Measurements from ENCODE around the gene ZIM2.

Gene ZIM2

GRCh38 chr19:56831255-56831654 lies 9.3 kb downstream of the ZIM2 start:
- H3K27me3 Mint-ChIP-seq = peaks cover 2% of the 10 kb centered on the region
- H3K9me3 Mint-ChIP-seq = peaks cover 44% of the 10 kb centered on the region
- H3K27ac Mint-ChIP-seq = no peak overlapping the region
- H3K36me3 Mint-ChIP-seq = peaks cover 7% of the 10 kb centered on the region
- no peak overlapping the region for H3K4me3 Mint-ChIP-seq
- H3K4me1 Mint-ChIP-seq = no peaks in the 10 kb centered on the region

- Mint-ChIP-seq H3K27ac (no peak overlapping the region), H3K27me3 (no peaks in the 10 kb centered on the region), H3K4me1 (no peaks in the 10 kb centered on the region), H3K9me3 (peaks cover 31% of the 10 kb centered on the region), H3K36me3 (peaks cover 2% of the 10 kb centered on the region), H3K4me3 (no peak overlapping the region)
Observed at GRCh38 chr19:56829596-56829995, 10.9 kb downstream of the ZIM2 start.

GRCh38 chr19:56827708-56828107 lies 12.8 kb downstream of the ZIM2 start:
- Mint-ChIP-seq H3K27me3 (no peaks in the 10 kb centered on the region), H3K36me3 (no peaks in the 10 kb centered on the region), H3K4me1 (no peaks in the 10 kb centered on the region), H3K4me3 (no peak overlapping the region), H3K27ac (no peak overlapping the region), H3K9me3 (peaks cover 24% of the 10 kb centered on the region)

- Mint-ChIP-seq H3K27me3 (no peaks in the 10 kb centered on the region), H3K4me3 (no peak overlapping the region), H3K9me3 (peaks cover 39% of the 10 kb centered on the region), H3K36me3 (no peaks in the 10 kb centered on the region), H3K4me1 (no peaks in the 10 kb centered on the region), H3K27ac (no peak overlapping the region)
Observed at GRCh38 chr19:56823956-56824355, 16.6 kb downstream of the ZIM2 start.

GRCh38 chr19:56823417-56823816 lies 17.1 kb downstream of the ZIM2 start:
- no peaks in the 10 kb centered on the region for H3K36me3 Mint-ChIP-seq
- H3K27me3 Mint-ChIP-seq = no peaks in the 10 kb centered on the region
- H3K4me3 Mint-ChIP-seq = no peak overlapping the region
- H3K27ac Mint-ChIP-seq = no peak overlapping the region
- no peaks in the 10 kb centered on the region for H3K4me1 Mint-ChIP-seq
- H3K9me3 Mint-ChIP-seq = peaks cover 43% of the 10 kb centered on the region

- Mint-ChIP-seq H3K9me3 (peaks cover 45% of the 10 kb centered on the region), H3K4me1 (no peaks in the 10 kb centered on the region)
Observed at GRCh38 chr19:56822755-56823154, 17.8 kb downstream of the ZIM2 start.

GRCh38 chr19:56821675-56822074 lies 18.9 kb downstream of the ZIM2 start:
- H3K9me3 Mint-ChIP-seq = peaks cover 43% of the 10 kb centered on the region
- peaks cover 3% of the 10 kb centered on the region for H3K36me3 Mint-ChIP-seq
- no peak overlapping the region for H3K4me3 Mint-ChIP-seq
- no peaks in the 10 kb centered on the region for H3K27me3 Mint-ChIP-seq
- H3K4me1 Mint-ChIP-seq = no peaks in the 10 kb centered on the region
- no peak overlapping the region for H3K27ac Mint-ChIP-seq

More at GRCh38 chr19:56822755-56823154, 17.8 kb downstream of the ZIM2 start:
- Mint-ChIP-seq H3K36me3 (peaks cover 3% of the 10 kb centered on the region), H3K27ac (no peak overlapping the region), H3K4me3 (no peak overlapping the region), H3K27me3 (no peaks in the 10 kb centered on the region)

- Mint-ChIP-seq H3K27ac (no peak overlapping the region), H3K4me3 (no peak overlapping the region), H3K4me1 (no peaks in the 10 kb centered on the region), H3K27me3 (no peaks in the 10 kb centered on the region), H3K9me3 (peaks cover 43% of the 10 kb centered on the region), H3K36me3 (peaks cover 3% of the 10 kb centered on the region)
Observed at GRCh38 chr19:56821209-56821608, 19.3 kb downstream of the ZIM2 start.

- Mint-ChIP-seq H3K27me3 (no peaks in the 10 kb centered on the region), H3K36me3 (peaks cover 3% of the 10 kb centered on the region), H3K9me3 (peaks cover 43% of the 10 kb centered on the region), H3K27ac (no peak overlapping the region), H3K4me3 (no peak overlapping the region), H3K4me1 (no peaks in the 10 kb centered on the region)
Observed at GRCh38 chr19:56819166-56819565, 21.4 kb downstream of the ZIM2 start.

GRCh38 chr19:56814656-56815055 lies 25.9 kb downstream of the ZIM2 start:
- Mint-ChIP-seq H3K4me1 (no peaks in the 10 kb centered on the region), H3K4me3 (no peak overlapping the region), H3K9me3 (peaks cover 37% of the 10 kb centered on the region), H3K27ac (no peak overlapping the region), H3K36me3 (peaks cover 3% of the 10 kb centered on the region), H3K27me3 (no peaks in the 10 kb centered on the region)

- no peak overlapping the region for H3K27ac Mint-ChIP-seq
- peaks cover 3% of the 10 kb centered on the region for H3K36me3 Mint-ChIP-seq
- H3K4me3 Mint-ChIP-seq = no peak overlapping the region
- no peaks in the 10 kb centered on the region for H3K4me1 Mint-ChIP-seq
- peaks cover 32% of the 10 kb centered on the region for H3K9me3 Mint-ChIP-seq
- no peaks in the 10 kb centered on the region for H3K27me3 Mint-ChIP-seq
Observed at GRCh38 chr19:56813531-56813930, 27.0 kb downstream of the ZIM2 start.

- Mint-ChIP-seq H3K4me3 (no peak overlapping the region), H3K27ac (no peak overlapping the region), H3K36me3 (no peaks in the 10 kb centered on the region), H3K4me1 (no peaks in the 10 kb centered on the region), H3K27me3 (no peaks in the 10 kb centered on the region), H3K9me3 (peaks cover 25% of the 10 kb centered on the region)
Observed at GRCh38 chr19:56811480-56811879, 29.0 kb downstream of the ZIM2 start.

GRCh38 chr19:56810260-56810659 lies 30.3 kb downstream of the ZIM2 start:
- no peak overlapping the region for H3K27ac Mint-ChIP-seq
- no peak overlapping the region for H3K4me3 Mint-ChIP-seq
- H3K9me3 Mint-ChIP-seq = peaks cover 35% of the 10 kb centered on the region
- no peaks in the 10 kb centered on the region for H3K4me1 Mint-ChIP-seq
- H3K36me3 Mint-ChIP-seq = no peaks in the 10 kb centered on the region
- H3K27me3 Mint-ChIP-seq = no peaks in the 10 kb centered on the region

GRCh38 chr19:56808717-56809392 lies 31.7 kb downstream of the ZIM2 start:
- Mint-ChIP-seq H3K27ac (no peak overlapping the region), H3K4me1 (no peaks in the 10 kb centered on the region), H3K27me3 (no peaks in the 10 kb centered on the region), H3K4me3 (no peak overlapping the region), H3K36me3 (no peaks in the 10 kb centered on the region), H3K9me3 (peaks cover 42% of the 10 kb centered on the region)

- H3K9me3 Mint-ChIP-seq = peaks cover 39% of the 10 kb centered on the region
Observed at GRCh38 chr19:56806639-56807038, 33.9 kb downstream of the ZIM2 start.

GRCh38 chr19:56778351-56778750 lies 62.2 kb downstream of the ZIM2 start:
- H3K4me1 Mint-ChIP-seq = no peaks in the 10 kb centered on the region
- H3K27ac Mint-ChIP-seq = no peak overlapping the region
- H3K36me3 Mint-ChIP-seq = peaks cover 5% of the 10 kb centered on the region
- H3K9me3 Mint-ChIP-seq = peaks cover 40% of the 10 kb centered on the region
- H3K4me3 Mint-ChIP-seq = no peak overlapping the region
- H3K27me3 Mint-ChIP-seq = no peaks in the 10 kb centered on the region

More at GRCh38 chr19:56806639-56807038, 33.9 kb downstream of the ZIM2 start:
- Mint-ChIP-seq H3K27ac (no peak overlapping the region), H3K4me3 (no peak overlapping the region), H3K4me1 (no peaks in the 10 kb centered on the region), H3K27me3 (peaks cover under 1% of the 10 kb centered on the region), H3K36me3 (no peaks in the 10 kb centered on the region)

GRCh38 chr19:56769650-56770049 lies 70.9 kb downstream of the ZIM2 start:
- Mint-ChIP-seq H3K27me3 (peaks cover 10% of the 10 kb centered on the region), H3K4me1 (peaks cover 11% of the 10 kb centered on the region), H3K36me3 (peaks cover 18% of the 10 kb centered on the region), H3K27ac (no peak overlapping the region), H3K9me3 (peaks cover 28% of the 10 kb centered on the region), H3K4me3 (no peak overlapping the region)

Data from activated naive CD4-positive, alpha-beta T cell treated with anti-CD3 and anti-CD28 coated beads, Interleukin-2, amount 50 U/mL, for 24 hours (primary cell).